SH-SY5Y (cell line): ENCODE results near the gene CENPE.

Experiments used
- GATA2 ChIP-seq: IDR thresholded peaks from 2 replicates; pipeline ENCODE4 v1.6.1; 2011; ENCODE audit warnings: mild to moderate bottlenecking, low read depth, low read length
- GATA3 ChIP-seq: IDR thresholded peaks from 2 replicates; pipeline ENCODE4 v1.6.1; 2011; ENCODE audit warnings: low read depth, mild to moderate bottlenecking, low read length, moderate library complexity

DNA sequence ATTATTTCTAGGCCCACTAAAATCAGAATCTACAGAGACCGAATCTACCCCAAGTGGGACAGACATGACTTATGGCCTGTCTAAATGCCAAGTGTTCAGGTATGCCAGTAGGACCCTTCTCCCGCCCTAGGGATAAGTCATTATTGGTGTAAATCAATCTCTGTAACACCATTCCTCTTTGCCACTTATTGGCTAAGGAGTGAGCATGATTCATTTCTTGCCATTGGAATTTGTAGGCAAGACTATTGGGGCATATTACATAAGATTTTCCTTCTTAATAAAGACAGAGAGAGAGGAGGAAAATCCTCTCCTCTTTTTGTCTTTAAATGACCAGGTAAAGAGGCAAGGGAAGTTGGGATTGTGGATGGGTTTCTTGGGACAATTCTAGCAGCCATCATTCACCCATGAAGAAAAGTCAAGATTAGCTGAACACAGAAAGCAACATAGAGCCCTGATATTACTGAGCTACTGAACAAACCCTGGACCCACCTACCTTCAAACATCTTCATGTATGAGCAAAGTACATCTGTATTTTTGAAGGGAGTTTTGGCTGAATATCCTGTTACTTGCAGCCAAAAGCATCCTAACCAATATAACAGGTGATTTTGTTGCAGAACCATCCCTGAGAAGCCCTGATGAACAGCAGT lies 124.2 kb downstream of the CENPE start:
- TF ChIP-seq GATA3 (no peak), GATA2 (no peak)
